EH (cell line): ENCODE measurements around the gene LRTM2.

Experiments used
- DNase-seq: peaks from one replicate; pipeline ENCODE4 v3.0.0-alpha.2; 2015; ENCODE audit warnings: low read depth

LRTM2 gene

DNA sequence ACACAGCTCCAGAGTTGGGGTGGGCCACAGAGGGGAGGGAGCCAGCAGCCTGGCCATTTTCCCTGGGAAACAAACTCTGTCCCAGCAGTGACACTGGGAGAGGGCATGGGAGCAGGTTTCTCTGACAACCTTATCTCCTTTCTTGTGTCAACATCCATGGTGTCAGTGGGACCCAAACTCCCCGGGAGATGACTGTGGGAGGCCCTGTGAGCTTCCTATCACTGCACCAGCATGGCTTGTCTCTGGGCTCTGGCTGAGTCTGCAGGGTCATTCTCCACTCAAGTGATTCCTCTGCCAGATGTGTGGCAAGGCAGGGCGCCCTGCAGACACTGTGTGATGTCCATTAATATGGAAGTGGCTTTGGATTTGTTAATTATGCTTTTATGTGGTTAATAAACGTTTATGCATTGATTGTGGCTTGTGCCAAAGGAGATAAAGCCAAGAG lies 10.1 kb downstream of the LRTM2 start:
- no peak for DNase-seq

DNA sequence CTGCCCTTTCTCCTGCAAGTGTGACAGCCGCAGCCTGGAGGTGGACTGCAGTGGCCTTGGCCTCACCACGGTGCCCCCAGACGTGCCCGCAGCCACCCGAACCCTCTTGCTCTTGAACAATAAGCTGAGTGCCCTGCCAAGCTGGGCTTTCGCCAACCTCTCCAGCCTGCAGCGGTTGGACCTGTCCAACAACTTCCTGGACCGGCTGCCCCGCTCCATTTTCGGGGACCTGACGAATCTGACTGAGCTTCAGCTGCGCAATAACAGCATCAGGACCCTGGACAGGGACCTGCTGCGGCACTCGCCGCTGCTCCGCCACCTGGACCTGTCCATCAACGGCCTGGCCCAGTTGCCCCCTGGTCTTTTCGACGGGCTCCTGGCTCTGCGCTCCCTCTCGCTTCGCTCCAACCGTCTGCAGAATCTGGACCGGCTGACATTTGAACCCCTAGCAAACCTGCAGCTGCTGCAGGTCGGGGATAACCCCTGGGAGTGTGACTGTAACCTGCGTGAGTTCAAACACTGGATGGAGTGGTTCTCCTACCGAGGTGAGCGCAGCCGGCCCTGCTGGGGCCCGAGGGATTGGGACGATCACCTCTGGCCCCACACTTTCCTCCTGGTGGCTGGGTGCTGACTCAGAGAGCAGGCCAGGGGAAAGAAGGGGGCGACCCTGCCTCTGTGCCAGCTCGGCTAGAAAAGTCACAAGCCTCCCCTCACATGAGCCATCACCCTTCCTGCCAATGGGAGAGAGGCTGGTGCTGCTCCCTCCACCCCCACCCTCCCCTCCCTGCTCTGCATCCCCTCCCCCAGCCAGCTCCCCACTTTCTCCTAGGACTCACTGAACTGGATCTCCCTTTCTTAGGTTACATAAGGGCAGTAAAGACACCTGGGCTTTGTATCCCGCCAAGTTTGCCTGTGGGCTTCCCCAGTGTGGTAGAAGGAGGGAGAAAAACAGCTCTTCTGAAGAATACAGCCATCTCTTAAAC lies 10.9 kb downstream of the LRTM2 start:
- DNase-seq, result peak; percentile 68

DNA sequence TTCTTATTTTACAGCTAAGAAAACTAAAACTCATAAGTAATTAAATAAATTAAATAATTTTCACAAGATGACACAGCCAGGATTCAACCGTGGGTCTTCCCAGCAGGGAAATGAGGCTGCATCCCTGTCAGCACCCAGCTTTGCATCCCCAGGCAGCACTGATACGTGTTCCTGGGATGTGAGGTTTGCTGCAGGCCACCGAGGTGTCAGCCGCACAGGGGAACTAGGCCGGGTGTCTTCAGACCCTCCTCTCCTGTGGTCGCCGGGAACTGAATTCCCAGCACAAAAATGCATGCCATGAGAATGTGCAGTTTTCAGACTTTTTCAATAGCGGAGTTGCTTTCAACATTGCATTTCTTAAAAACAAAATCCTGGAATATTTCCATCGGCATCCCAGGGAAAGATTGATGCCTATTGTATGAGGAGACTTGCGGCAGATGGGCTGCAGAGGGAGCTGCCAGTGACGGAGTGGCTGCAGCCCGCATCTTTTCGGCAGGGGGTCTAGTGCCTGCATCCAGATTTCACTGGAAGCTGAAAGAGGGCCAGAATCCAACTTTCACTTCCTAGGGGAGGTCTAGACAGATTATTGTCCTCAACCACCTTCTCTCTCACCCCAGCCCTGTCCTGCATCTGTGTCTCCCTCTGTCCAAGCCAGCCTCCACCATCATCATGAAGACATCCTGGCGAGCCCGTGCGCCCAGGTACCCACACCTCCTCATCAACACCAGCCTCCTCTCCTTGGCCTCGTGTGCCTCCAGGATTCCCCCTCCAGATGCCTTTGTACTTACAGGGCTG lies 12.6 kb downstream of the LRTM2 start:
- no peak for DNase-seq

DNA sequence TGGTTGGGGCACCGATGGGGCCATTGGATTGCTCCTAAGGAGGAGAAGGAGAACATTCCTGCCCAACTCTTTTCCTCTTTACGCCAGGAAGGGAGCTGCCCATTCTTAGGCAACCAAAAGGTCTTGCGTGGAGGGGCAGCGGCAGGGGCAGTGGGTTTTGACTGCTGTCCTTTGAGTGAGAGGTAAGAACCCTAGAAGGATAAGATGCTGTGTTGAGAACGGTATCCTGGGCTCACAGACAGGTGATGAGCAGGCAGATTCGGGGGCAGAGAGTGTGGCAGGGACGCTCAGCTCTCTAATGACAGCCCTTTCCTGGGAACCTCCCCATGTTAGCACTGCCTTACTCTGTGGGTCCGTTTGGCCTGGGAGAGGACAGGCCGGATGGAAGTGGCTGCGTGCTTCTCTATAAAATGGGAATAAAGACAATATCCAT lies 13.2 kb downstream of the LRTM2 start:
- DNase-seq, result no peak

DNA sequence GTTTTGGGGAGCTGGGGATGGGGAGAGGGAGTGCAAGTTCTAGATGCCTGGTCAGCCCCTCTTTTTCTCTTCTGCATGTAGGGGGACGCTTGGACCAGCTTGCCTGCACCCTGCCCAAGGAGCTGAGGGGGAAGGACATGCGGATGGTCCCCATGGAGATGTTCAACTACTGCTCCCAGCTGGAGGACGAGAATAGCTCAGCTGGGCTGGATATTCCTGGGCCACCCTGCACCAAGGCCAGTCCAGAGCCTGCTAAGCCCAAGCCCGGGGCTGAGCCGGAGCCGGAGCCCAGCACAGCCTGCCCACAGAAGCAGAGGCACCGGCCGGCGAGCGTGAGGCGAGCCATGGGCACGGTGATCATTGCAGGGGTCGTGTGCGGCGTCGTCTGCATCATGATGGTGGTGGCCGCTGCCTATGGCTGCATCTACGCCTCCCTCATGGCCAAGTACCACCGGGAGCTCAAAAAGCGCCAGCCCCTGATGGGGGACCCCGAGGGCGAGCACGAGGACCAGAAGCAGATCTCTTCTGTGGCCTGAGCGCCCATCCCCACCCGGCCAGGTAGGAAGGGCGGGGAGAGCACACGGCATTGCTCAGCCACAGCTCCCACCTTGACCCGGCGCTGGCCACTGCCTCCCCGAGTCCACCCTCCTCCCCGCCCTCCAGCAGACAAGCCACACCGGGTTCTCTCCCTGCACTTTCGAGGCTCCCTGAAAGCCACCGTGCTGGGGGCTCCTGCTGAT lies 14.0 kb downstream of the LRTM2 start:
- no peak for DNase-seq

DNA sequence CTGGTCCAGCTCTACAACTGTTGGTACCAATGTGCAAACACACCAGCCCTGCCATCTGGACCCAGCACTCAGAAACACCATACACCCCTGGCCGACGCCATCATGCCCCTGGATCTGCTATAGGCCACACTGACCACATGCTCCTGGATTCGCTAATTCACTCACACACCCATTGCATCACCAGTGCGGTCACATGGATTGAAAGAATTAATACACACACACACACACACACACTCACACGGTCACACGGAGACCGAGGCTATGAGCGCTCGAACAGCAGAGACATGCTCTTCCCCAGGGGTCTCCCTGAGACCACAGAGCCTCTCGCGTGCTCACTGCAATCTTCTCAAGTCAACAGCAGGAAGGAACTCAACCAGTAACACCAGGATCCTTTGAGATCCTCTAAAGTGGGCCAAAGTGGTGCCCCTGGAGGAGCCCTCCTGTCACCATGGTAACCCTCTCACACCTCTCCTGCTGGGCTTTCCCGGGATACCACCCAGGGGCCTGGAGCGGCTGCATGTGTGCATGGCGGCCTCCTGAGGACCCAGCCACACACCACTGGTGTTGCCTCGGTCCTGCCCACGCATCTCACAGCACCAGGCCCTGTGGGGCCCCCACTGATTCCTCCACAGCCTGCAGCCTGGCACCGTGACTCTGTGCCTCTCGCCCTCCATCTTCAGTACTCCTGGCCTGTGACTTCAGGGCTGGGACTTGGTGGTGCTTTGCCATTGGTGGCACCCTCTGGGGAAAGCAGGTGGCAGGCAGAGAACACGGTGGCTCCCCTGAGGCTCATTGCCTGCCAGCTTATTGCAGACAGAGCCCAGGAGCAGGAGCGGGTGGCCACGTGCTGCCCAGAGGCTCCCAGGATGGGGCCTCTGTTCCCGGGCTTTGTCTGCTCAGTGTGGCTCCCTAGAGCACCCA lies 15.1 kb downstream of the LRTM2 start:
- DNase-seq, result no peak

DNA sequence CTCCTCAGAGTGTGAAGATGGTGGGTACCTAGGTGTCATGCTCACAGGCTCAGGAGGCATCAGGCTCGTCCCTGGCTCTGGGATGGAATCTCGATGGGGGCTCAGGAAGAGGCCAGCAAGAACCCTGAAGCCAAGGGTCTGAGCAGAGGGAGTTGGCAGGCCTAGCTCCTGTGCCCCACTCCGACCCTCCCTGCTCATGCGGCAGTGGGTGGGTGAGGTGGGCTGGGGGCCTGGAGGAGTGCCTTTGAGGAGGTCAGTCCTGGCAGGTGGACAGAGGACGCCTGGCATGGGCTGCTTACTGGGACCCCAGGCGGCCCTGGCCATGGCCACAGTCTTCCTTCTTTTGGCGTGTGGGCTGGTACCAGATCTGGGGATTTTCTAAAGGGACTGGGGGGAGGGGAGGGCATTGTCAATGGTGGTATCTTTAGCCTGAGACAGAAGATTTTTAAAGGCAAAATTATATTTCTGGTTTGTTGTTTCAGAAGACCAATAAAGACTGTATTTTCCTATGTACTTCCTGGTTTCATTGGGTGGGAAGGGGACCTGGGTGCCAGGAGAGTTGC lies 16.0 kb downstream of the LRTM2 start:
- DNase-seq, result no peak

DNA sequence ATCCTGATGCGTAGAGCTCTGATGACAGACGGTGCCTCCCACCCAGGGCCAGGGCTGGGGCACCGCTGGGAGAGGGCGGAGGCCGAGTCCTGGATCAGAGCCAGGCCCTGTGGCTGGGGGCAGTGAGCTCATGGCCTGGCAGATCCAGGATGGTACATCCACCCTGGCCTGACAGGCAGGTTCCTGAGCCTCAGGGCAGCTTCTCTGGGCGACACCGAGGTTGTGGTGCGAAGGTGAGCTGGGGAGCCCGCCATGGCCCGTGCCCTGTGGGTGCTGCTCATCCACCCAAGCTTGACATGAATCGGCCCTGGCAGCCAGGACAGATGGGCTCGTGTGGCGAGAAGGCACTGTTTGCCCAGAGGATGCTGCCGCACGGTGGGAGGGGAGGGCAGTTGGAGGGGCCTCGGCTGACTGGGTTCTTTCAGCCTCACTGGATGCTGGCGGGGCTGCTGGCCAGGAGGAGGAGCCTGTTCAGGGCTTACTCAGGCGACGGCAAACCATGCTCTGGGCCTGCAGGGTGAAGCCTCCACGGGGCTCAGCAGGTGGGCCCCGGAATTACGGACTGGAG lies 16.6 kb downstream of the LRTM2 start:
- no peak for DNase-seq

DNA sequence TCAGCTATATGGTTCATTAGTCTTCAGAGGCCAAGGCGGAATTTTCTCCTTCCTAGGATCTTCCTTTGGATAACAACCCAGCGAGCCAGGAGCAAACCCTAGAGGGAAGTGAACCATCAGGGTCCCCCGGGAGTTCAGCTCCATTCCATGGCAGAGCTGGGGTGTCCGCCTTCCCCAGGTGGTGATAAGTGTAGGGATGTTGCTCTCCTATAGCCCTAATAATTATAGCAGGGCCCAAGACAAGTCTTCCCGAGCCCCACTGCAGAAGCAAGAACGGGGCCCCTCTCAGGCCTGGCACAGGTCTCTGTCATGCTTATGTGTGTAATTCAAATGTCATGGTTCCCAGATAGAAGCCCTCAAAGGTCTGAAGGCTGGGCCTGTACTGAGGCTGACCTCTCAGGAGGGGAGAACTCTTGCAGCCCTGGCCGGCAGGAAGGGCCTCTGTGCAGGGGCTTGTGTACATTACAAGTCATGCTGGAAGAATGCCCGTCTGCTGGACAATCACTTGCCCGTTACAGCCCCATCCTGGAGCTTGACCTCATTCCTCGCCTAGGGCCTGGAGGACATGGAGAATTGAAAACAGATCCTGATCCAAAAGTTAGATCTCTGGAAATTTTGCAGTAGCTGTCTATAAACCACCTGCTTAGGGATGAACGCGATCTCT lies 17.3 kb downstream of the LRTM2 start:
- peak; percentile 69 for DNase-seq

DNA sequence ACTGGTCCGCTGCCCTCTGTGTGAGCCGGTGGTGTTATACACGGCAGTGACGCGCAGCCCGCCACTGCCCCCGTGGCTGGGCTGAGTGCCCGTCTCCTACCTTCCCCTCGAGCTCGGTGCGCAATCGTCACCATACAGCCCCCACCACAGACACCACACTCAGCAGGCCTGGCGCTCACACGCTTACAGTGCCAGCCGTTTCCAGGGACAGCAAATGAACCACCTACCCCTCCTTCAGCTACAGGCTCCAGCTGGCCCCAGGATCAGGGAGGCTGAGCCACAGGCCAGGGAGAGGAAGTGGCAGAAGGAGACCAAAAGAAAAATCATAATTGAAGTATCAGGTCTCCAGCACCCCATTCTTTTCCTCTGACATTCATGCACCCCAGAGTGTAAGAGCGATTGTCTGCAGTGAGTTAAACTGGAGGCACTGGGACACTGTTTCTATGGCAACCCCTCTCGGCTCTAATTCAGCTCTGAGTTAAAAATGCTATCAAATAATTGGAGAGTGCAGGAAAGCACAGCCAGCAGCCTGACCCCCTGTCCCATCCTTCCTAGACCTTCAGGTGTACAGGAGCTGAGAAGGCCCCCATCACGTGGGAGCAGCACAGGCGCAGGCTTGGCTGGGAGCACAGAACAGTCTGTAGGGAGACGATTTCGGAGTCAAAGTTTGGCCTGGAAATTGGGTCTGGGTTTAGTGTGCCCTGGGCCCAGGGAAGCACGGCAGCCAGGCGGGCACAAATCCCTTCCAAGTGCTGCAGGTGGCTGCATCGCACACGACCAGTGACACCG lies 18.0 kb downstream of the LRTM2 start:
- DNase-seq, result no peak

DNA sequence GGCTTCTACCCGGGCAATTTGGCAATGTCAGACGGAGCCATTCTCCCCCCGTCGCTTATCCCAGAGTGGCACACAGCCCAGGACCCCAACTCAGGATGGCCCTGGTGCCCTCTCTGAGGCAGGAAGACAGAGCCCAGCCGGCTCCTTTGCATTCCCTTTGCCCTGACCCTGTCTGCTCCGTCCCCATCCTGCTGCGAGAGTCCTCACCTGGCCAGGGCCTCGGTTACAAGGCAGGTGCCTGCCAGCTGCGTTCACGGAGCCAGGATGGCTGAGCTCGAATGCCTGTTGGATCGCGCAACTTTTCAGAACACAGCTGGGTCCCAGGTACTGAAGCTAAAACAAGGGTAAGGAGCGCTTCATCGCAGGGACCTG lies 18.6 kb downstream of the LRTM2 start:
- no peak for DNase-seq

DNA sequence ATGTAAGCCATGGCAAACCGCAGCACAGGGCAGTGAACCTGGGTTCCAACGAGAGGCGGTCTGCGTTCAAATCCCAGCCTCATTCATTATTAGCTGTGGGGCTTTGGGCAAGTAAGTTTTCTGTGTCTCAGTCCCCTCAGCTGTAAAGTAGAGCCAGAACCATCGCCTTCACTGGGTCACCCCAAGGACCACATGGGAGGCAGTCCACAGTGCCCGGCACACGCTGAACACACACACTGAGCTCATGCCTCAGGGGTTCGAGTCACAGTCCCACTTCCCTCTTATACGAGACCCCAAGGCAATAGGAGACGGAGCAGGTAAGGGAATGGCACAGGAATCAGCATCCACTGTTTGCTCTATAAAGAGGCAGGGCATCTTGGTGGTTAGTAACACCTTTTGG lies 19.1 kb downstream of the LRTM2 start:
- no peak for DNase-seq

DNA sequence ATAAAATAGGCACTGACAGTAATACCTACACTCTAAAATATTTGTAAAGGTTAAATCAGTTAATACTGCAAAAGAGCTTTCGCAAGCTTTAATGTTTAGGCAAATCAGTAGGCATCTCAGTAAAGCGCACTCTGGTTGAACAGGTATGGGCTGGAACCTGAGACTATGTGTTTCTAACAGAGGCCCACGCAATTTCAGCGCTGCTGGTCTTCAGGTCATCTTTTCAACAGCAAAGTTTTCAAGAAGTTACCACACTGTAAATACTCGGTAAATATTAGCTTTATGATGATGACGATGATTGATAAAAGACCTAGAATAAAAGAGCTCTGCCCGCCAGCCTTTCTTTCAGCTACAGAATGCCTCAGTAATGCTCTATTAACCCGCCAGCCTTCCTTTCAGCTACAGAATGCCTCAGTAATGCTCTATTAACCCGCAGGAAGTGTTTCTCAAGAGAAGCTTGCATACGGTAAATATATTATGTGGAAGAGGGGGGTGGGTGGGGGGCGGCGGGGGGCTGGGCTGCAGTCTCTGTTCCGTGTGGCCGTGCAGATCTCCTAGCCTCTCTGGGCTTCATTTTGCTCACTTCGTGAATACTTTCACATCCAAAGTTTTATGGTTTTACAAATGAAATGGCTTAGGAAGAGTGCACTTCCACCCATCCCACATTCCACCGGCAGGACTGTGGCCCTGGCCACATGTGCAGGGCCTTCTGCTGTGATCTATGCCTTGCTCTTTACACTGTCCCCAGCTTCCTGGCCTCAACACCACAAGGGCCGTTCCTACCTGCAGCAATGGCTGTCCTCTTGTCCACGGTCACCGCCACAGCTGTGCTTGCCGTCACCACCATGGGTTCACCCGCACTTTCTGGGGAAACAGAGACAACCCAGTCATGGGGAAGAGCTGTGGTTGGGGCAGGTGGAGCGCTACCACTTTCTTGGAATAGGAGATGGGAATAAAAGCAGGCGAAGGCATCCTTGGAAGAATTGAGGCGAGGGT lies 19.9 kb downstream of the LRTM2 start:
- no peak for DNase-seq

DNA sequence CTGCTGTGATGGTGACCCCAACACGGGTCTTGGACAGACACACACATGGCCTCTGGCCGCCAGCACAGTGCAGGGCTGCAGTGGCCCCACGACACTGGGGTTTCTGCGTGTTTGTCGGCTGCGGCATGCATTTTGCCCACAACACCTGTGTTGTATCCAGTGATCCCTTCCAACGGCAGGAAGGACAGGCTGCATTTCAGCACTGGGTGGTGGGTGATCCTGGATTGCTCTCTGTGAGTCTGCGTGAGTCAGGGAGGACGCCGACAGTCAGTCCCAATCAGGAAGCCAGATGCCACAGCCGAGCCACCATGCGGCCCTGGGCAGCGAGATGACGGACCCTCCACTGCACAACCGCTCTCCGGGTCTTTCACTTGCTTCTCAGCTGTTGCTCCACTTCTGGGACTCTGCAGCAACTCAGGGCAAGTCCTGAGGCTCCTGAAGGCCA lies 20.6 kb downstream of the LRTM2 start:
- DNase-seq, result no peak

DNA sequence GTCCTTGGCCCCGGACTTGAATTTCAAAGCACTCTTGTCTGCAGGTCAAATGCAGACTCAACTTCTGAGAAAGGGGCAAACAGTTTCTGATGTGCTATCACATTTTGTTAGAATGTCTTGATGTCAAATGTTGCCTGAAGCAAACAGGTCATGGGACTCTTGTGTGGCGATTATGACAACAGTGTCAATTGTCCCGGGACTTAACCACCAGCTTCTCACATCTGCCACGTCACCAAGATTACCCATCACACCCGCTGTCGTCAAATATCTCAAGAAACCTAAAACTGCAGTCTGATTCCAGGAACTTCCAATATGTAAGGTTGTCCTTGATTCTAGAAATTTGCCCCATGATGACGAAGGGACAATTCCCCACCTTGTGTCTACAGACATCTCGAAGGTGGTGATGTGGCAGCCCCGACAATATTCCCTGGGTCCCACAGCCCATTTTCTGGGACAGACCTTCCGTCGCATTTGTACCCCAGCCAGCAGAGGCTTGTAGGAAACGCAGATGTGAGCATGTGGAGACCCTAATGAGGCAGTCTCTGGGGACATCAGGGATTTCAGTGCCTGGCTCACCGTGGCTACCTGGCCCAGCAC lies 21.3 kb downstream of the LRTM2 start:
- no peak for DNase-seq

DNA sequence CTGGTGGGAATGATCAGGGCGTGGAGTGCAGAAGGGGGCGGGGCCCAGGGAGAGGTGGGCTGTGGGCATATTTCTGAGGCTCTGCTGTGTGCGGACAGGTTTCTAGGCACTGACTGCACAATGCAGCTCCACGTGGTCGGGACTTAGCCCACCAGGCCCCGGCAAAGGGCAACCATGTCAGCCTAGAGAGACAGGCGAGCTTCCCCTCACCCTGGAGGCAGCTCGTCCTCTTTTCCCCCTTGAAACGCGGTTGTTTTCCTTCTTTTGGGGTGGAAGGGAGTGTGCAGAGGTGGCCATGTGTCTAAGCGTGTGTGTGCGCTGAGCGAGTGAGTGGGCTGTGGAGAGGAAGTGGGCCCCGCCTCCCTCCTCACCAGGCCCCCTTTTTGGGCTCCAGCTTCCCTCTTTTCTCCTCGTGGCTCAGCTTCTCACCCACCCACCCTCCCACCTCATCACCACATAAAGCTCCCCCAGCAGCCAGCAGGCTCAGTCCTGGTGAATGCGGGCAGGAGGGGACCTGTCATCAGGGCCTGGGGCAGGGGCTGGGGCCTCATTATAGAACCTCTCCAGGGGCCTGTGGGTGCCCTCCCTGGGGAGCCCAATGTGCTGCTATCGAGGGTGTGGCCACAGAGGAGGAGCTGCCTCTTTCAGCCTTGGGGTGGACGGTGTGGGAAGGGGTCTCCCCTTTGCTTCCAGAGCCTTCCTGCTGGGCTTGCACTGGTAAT lies 22.0 kb downstream of the LRTM2 start:
- DNase-seq, result no peak
